ENCODE results near the gene GPATCH1. TPM values are rescaled to one million over a fixed set of nuclear protein-coding genes. Genes with fewer than 3 reads are reported as not detected.
"Not testable (repeated sequence)": the region's sequence is repeated elsewhere in the genome, so short reads cannot be mapped to it uniquely, and the experiment has no call there.

GPATCH1 gene
- total and polyA plus RNA-seq, 4 donors: 3.8 to 10.6 (median 8.4) TPM

GRCh38 chr19:33154313-33154712, 73.3 kb downstream of the GPATCH1 start:
- H3K27ac ChIP-seq (ENCODE audit: low read depth in 1 of 2, low read length in 2 of 2); ATAC-seq (ENCODE audit: low FRiP score); H3K36me3 ChIP-seq (ENCODE audit: control insufficient read depth in 1 of 2, insufficient read depth in 2 of 2, low read length in 1 of 2); DNase-seq; H3K4me1 ChIP-seq (ENCODE audit: control insufficient read depth in 1 of 2, insufficient read depth in 2 of 2, low read length in 2 of 2); H3K4me3 ChIP-seq (ENCODE audit: low read length in 2 of 2); H3K27me3 ChIP-seq (ENCODE audit: control insufficient read depth in 1 of 2, insufficient read depth in 2 of 2, low read length in 1 of 2); intact Hi-C loops (cut with DNase I); H3K9me3 ChIP-seq (ENCODE audit: control insufficient read depth, low read length): not testable (repeated sequence)
- WGBS, 2 donors: 84% methylated on average over 6 of the region's 6 CpGs

- no peak overlapping the region for H3K4me3 ChIP-seq (ENCODE audit: low read length in 2 of 2)
- 59 to 62% methylated on average over 5 of the region's 5 CpGs for WGBS, 2 donors
- no peaks in the 10 kb centered on the region for H3K4me1 ChIP-seq (ENCODE audit: control insufficient read depth in 1 of 2, insufficient read depth in 2 of 2, low read length in 2 of 2)
- no peak overlapping the region for H3K27ac ChIP-seq (ENCODE audit: low read depth in 1 of 2, low read length in 2 of 2)
- no peaks in the 10 kb centered on the region for H3K9me3 ChIP-seq (ENCODE audit: control insufficient read depth, low read length)
- intact Hi-C loops (cut with DNase I): no loop called here
- ATAC-seq (ENCODE audit: low FRiP score): no peak
- no peaks in the 10 kb centered on the region for H3K36me3 ChIP-seq (ENCODE audit: control insufficient read depth in 1 of 2, insufficient read depth in 2 of 2, low read length in 1 of 2)
- H3K27me3 ChIP-seq (ENCODE audit: control insufficient read depth in 1 of 2, insufficient read depth in 2 of 2, low read length in 1 of 2): no peaks in the 10 kb centered on the region
- no peak for DNase-seq
These were observed 75.4 kb downstream of the GPATCH1 start for GRCh38 chr19:33156334-33156733.

GRCh38 chr19:33157906-33158305, 76.9 kb downstream of the GPATCH1 start:
- peak in 1 of 2 donors; percentile 33 for DNase-seq
- H3K4me3 ChIP-seq (ENCODE audit: low read length in 2 of 2): no peak overlapping the region
- intact Hi-C loops (cut with DNase I): no loop called here
- no peak overlapping the region for H3K27ac ChIP-seq (ENCODE audit: low read depth in 1 of 2, low read length in 2 of 2)
- H3K4me1 ChIP-seq (ENCODE audit: control insufficient read depth in 1 of 2, insufficient read depth in 2 of 2, low read length in 2 of 2): no peaks in the 10 kb centered on the region
- H3K36me3 ChIP-seq (ENCODE audit: control insufficient read depth in 1 of 2, insufficient read depth in 2 of 2, low read length in 1 of 2): no peaks in the 10 kb centered on the region
- WGBS, 2 donors: 83 to 87% methylated on average over 3 of the region's 3 CpGs
- no peak for ATAC-seq (ENCODE audit: low FRiP score)
- no peaks in the 10 kb centered on the region for H3K9me3 ChIP-seq (ENCODE audit: control insufficient read depth, low read length)
- no peaks in the 10 kb centered on the region for H3K27me3 ChIP-seq (ENCODE audit: control insufficient read depth in 1 of 2, insufficient read depth in 2 of 2, low read length in 1 of 2)

- H3K27me3 ChIP-seq (ENCODE audit: control insufficient read depth in 1 of 2, insufficient read depth in 2 of 2, low read length in 1 of 2): no peaks in the 10 kb centered on the region
- no peaks in the 10 kb centered on the region for H3K9me3 ChIP-seq (ENCODE audit: control insufficient read depth, low read length)
- H3K4me1 ChIP-seq (ENCODE audit: control insufficient read depth in 1 of 2, insufficient read depth in 2 of 2, low read length in 2 of 2): no peaks in the 10 kb centered on the region
- 92 to 93% methylated on average over 6 of the region's 6 CpGs for WGBS, 2 donors
- H3K4me3 ChIP-seq (ENCODE audit: low read length in 2 of 2): no peak overlapping the region
- no peak for DNase-seq
- intact Hi-C loops (cut with DNase I): no loop called here
- no peak overlapping the region for H3K27ac ChIP-seq (ENCODE audit: low read depth in 1 of 2, low read length in 2 of 2)
- H3K36me3 ChIP-seq (ENCODE audit: control insufficient read depth in 1 of 2, insufficient read depth in 2 of 2, low read length in 1 of 2): no peaks in the 10 kb centered on the region
- no peak for ATAC-seq (ENCODE audit: low FRiP score)
These were observed 77.4 kb downstream of the GPATCH1 start for GRCh38 chr19:33158365-33158764.

- Histone ChIP-seq H3K27me3 (ENCODE audit: control insufficient read depth in 1 of 2, insufficient read depth in 2 of 2, low read length in 1 of 2) (no peaks in the 10 kb centered on the region), H3K27ac (ENCODE audit: low read depth in 1 of 2, low read length in 2 of 2) (no peak overlapping the region), H3K9me3 (ENCODE audit: control insufficient read depth, low read length) (no peaks in the 10 kb centered on the region), H3K4me1 (ENCODE audit: control insufficient read depth in 1 of 2, insufficient read depth in 2 of 2, low read length in 2 of 2) (no peaks in the 10 kb centered on the region), H3K4me3 (ENCODE audit: low read length in 2 of 2) (no peak overlapping the region), H3K36me3 (ENCODE audit: control insufficient read depth in 1 of 2, insufficient read depth in 2 of 2, low read length in 1 of 2) (no peaks in the 10 kb centered on the region)
- intact Hi-C loops (cut with DNase I): no loop called here
- ATAC-seq (ENCODE audit: low FRiP score) (no peak), DNase-seq (peak in 1 of 2 donors; percentile 1)
- WGBS, 2 donors: 95 to 96% methylated on average over 4 of the region's 4 CpGs
These were observed 78.2 kb downstream of the GPATCH1 start for GRCh38 chr19:33159149-33159548.

- intact Hi-C loops (cut with DNase I): no loop called here
- WGBS, 2 donors: 92% methylated on average over 8 of the region's 8 CpGs
- peak; percentile 17 to 30 for DNase-seq
- no peak for ATAC-seq (ENCODE audit: low FRiP score)
- Histone ChIP-seq H3K27ac (ENCODE audit: low read depth in 1 of 2, low read length in 2 of 2) (no peak overlapping the region), H3K4me3 (ENCODE audit: low read length in 2 of 2) (no peak overlapping the region), H3K36me3 (ENCODE audit: control insufficient read depth in 1 of 2, insufficient read depth in 2 of 2, low read length in 1 of 2) (no peaks in the 10 kb centered on the region), H3K4me1 (ENCODE audit: control insufficient read depth in 1 of 2, insufficient read depth in 2 of 2, low read length in 2 of 2) (no peaks in the 10 kb centered on the region), H3K9me3 (ENCODE audit: control insufficient read depth, low read length) (no peaks in the 10 kb centered on the region), H3K27me3 (ENCODE audit: control insufficient read depth in 1 of 2, insufficient read depth in 2 of 2, low read length in 1 of 2) (no peaks in the 10 kb centered on the region)
These were observed 78.9 kb downstream of the GPATCH1 start for GRCh38 chr19:33159893-33160292.

- Histone ChIP-seq H3K9me3 (ENCODE audit: control insufficient read depth, low read length) (no peaks in the 10 kb centered on the region), H3K27ac (ENCODE audit: low read depth in 1 of 2, low read length in 2 of 2) (no peak overlapping the region), H3K4me1 (ENCODE audit: control insufficient read depth in 1 of 2, insufficient read depth in 2 of 2, low read length in 2 of 2) (no peaks in the 10 kb centered on the region), H3K4me3 (ENCODE audit: low read length in 2 of 2) (no peak overlapping the region), H3K36me3 (ENCODE audit: control insufficient read depth in 1 of 2, insufficient read depth in 2 of 2, low read length in 1 of 2) (no peaks in the 10 kb centered on the region), H3K27me3 (ENCODE audit: control insufficient read depth in 1 of 2, insufficient read depth in 2 of 2, low read length in 1 of 2) (no peaks in the 10 kb centered on the region)
- ATAC-seq (ENCODE audit: low FRiP score) (no peak), DNase-seq (peak in 1 of 2 donors; percentile 32)
- WGBS, 2 donors: 76 to 90% methylated on average over 4 of the region's 4 CpGs
- intact Hi-C loops (cut with DNase I): no loop called here
These were observed 80.2 kb downstream of the GPATCH1 start for GRCh38 chr19:33161201-33161600.

- 89 to 90% methylated on average over 6 of the region's 6 CpGs for WGBS, 2 donors
- DNase-seq (peak; percentile 2 to 3), ATAC-seq (ENCODE audit: low FRiP score) (no peak)
- H3K4me3 ChIP-seq (ENCODE audit: low read length in 2 of 2): no peak overlapping the region
- no peak overlapping the region for H3K27ac ChIP-seq (ENCODE audit: low read depth in 1 of 2, low read length in 2 of 2)
- no peaks in the 10 kb centered on the region for H3K27me3 ChIP-seq (ENCODE audit: control insufficient read depth in 1 of 2, insufficient read depth in 2 of 2, low read length in 1 of 2)
- no peaks in the 10 kb centered on the region for H3K9me3 ChIP-seq (ENCODE audit: control insufficient read depth, low read length)
- no peaks in the 10 kb centered on the region for H3K4me1 ChIP-seq (ENCODE audit: control insufficient read depth in 1 of 2, insufficient read depth in 2 of 2, low read length in 2 of 2)
- intact Hi-C loops (cut with DNase I): no loop called here
- no peaks in the 10 kb centered on the region for H3K36me3 ChIP-seq (ENCODE audit: control insufficient read depth in 1 of 2, insufficient read depth in 2 of 2, low read length in 1 of 2)
These were observed 82.5 kb downstream of the GPATCH1 start for GRCh38 chr19:33163481-33163880.

- H3K36me3 ChIP-seq (ENCODE audit: control insufficient read depth in 1 of 2, insufficient read depth in 2 of 2, low read length in 1 of 2); H3K4me1 ChIP-seq (ENCODE audit: control insufficient read depth in 1 of 2, insufficient read depth in 2 of 2, low read length in 2 of 2); ATAC-seq (ENCODE audit: low FRiP score); H3K4me3 ChIP-seq (ENCODE audit: low read length in 2 of 2); H3K9me3 ChIP-seq (ENCODE audit: control insufficient read depth, low read length); intact Hi-C loops (cut with DNase I); H3K27ac ChIP-seq (ENCODE audit: low read depth in 1 of 2, low read length in 2 of 2); H3K27me3 ChIP-seq (ENCODE audit: control insufficient read depth in 1 of 2, insufficient read depth in 2 of 2, low read length in 1 of 2): not testable (repeated sequence)
- peak; percentile 13 to 28 for DNase-seq
- WGBS, 2 donors: 70 to 73% methylated on average over 6 of the region's 6 CpGs
These were observed 85.1 kb downstream of the GPATCH1 start for GRCh38 chr19:33166037-33166436.

Measured in aorta (tissue), 5 donors.